ENCODE measurements around the gene CDH23. TPM values are rescaled to one million over a fixed set of nuclear protein-coding genes. Genes with fewer than 3 reads are reported as not detected.

CDH23 gene
- total and polyA plus RNA-seq, 2 of the 8 experiments (the other 6 are each of a cell fraction or from before 2014, with no cell fraction given) = 1.9 to 4.9 TPM

DNA sequence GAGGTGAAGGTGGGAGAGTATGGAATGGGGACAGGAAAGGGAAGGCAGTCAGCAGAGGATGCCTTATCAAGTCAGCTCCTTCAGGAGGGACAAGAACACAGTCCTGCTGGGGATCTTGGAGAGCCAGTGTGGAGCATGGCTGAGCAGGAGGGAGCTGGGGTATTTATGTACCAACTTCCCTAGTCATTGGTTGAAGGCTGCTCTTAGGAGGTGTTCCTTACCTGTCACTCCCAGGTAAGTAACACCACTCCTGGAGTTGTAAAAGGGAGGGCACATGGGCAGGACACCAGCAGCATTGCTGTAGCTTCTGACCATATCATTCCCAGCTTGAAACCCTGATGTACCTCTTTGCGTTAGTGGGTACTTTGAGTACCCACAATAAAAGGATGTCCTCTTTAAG, 47.9 kb upstream of the CDH23 start:
- Histone ChIP-seq H2BK15ac (ENCODE audit: low read length) (0 out of 2 replicates have a peak overlapping the region, but pooled peaks have one; percentile 55), H3K4me2 (ENCODE audit: insufficient read depth in 1 of 2, low read depth in 2 of 2, low read length in 2 of 2) (no peak overlapping the region), H3K4me1 (replicated peaks in 1 of 4; ENCODE audit: control insufficient read depth in 3 of 4, insufficient read depth in 4 of 4, low read length in 3 of 4) (peaks cover 11 to 38% (median 25%) of the 10 kb centered on the region in 4 experiments), H3K9ac (replicated peaks in 1 of 4; ENCODE audit: extremely low read depth in 1 of 4, low read depth in 3 of 4, low read length in 3 of 4) (no peak overlapping the region), H3K27ac (ENCODE audit: low read depth, low read length) (no peak overlapping the region), H3K79me2 (ENCODE audit: control insufficient read depth in 1 of 2, insufficient read depth in 2 of 2, low read length in 2 of 2) (no peaks in the 10 kb centered on the region), H4K5ac (ENCODE audit: insufficient read length, low read depth, low read length) (no peak overlapping the region), H3K9me3 (ENCODE audit: insufficient read depth in 2 of 2, low read depth in 1 of 2, low read length in 1 of 2) (no peaks in the 10 kb centered on the region), H2AK5ac (ENCODE audit: low read depth, low read length) (no peak overlapping the region), H4K8ac (ENCODE audit: extremely low read depth, insufficient read depth, low read length) (no peak overlapping the region), H2BK120ac (replicated peaks; ENCODE audit: low read depth, low read length) (no peak overlapping the region), H3K4me3 (ENCODE audit: extremely low read depth in 1 of 4, insufficient read depth in 2 of 4, low read depth in 3 of 4, low read length in 4 of 4) (no peak overlapping the region), H3K23me2 (ENCODE audit: low read depth, low read length) (no peaks in the 10 kb centered on the region), H3K36me3 (ENCODE audit: control insufficient read depth in 2 of 4, insufficient read depth in 4 of 4, low read length in 3 of 4) (peaks cover 0 to 3% (median 0%) of the 10 kb centered on the region in 4 experiments; a peak in 1 of 8 replicates), H3K23ac (ENCODE audit: insufficient read length) (no peak overlapping the region), H3K4ac (replicated peaks; ENCODE audit: insufficient read length, low read depth, low read length) (no peak overlapping the region), H2AFZ (ENCODE audit: low read length) (no peak overlapping the region), H2BK12ac (ENCODE audit: low read depth, low read length) (no peak overlapping the region), H3K79me1 (ENCODE audit: low read depth, low read length) (no peaks in the 10 kb centered on the region), H2BK20ac (ENCODE audit: low read length) (0 out of 2 replicates have a peak overlapping the region, but pooled peaks have one; percentile 77), H4K20me1 (replicated peaks in 1 of 2; ENCODE audit: control insufficient read depth in 1 of 2, insufficient read depth in 2 of 2, low read length in 2 of 2) (no peaks in the 10 kb centered on the region), H2BK5ac (ENCODE audit: low read depth, low read length) (no peak overlapping the region), H3K27me3 (replicated peaks in 1 of 4; ENCODE audit: control insufficient read depth in 3 of 4, extremely low read depth in 1 of 4, insufficient read depth in 3 of 4, low read length in 3 of 4) (no peaks in the 10 kb centered on the region), H3K56ac (replicated peaks; ENCODE audit: insufficient read length, low read depth, low read length) (no peak overlapping the region), H3K18ac (ENCODE audit: extremely low read depth, low read length) (no peak overlapping the region), H4K91ac (replicated peaks; ENCODE audit: insufficient read length, low read length) (no peak overlapping the region), H3K14ac (ENCODE audit: insufficient read length) (no peak overlapping the region)
- CTCF ChIA-PET (ENCODE audit: partially characterized antibody) = interaction anchor here (0.6 to 7.4 kb wide), 12 partner anchors 10 to 454 kb away, joined by 3 to 52 read pairs (median 4); partner anchors contain the start of genes SLC29A3 and VSIR
- 92% methylated on average over 1 of the region's 1 CpG; no CpG with 5 or more reads in 1 of the 2 experiments for WGBS, 2 experiments (ENCODE audit: extremely low coverage in 1 of 2, insufficient coverage in 1 of 2, insufficient read length in 1 of 2, insufficient replicate concordance in 2 of 2, low coverage in 1 of 2, low lambda C conversion rate in 2 of 2, missing lambda C conversion rate in 1 of 2)
- no peak for DNase-seq (ENCODE audit: low read depth in 1 of 2, low spot score in 2 of 2)
- POLR2A ChIA-PET (ENCODE audit: partially characterized antibody) = interaction anchor here (0.9 to 1.7 kb wide), 3 partner anchors 12 to 28 kb away, joined by 3 to 4 read pairs (median 3); no protein-coding TSS in a partner anchor
- FAIRE-seq = no peak
- TF ChIP-seq, protein P1, sequence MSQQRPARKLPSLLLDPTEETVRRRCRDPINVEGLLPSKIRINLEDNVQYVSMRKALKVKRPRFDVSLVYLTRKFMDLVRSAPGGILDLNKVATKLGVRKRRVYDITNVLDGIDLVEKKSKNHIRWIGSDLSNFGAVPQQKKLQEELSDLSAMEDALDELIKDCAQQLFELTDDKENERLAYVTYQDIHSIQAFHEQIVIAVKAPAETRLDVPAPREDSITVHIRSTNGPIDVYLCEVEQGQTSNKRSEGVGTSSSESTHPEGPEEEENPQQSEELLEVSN (IDR thresholded peaks at IDR 0.05) = no peak
- TF ChIP-seq RFX5 (IDR thresholded peaks at IDR 0.05; ENCODE audit: borderline replicate concordance, low read depth, low read length) (no peak), GTF2F1 (IDR thresholded peaks at IDR 0.05; ENCODE audit: borderline replicate concordance, low read depth, low read length) (no peak), MAFK (IDR thresholded peaks at IDR 0.05; ENCODE audit: low read depth, low read length) (no peak), ZNF274 (IDR thresholded peaks at IDR 0.05; ENCODE audit: borderline replicate concordance, extremely low read depth, low read length) (no peak), TAF1 (IDR thresholded peaks at IDR 0.05; ENCODE audit: low read depth, low read length) (no peak), GABPA (IDR thresholded peaks at IDR 0.05; ENCODE audit: borderline replicate concordance, insufficient read depth, low read length) (no peak), POU5F1 (IDR thresholded peaks at IDR 0.05; ENCODE audit: low read depth, low read length) (no peak), BCL11A (IDR thresholded peaks at IDR 0.05; ENCODE audit: low read depth in 2 of 2, low read length in 2 of 2) (no peak), SP2 (IDR thresholded peaks at IDR 0.05; ENCODE audit: low read length) (no peak), TAF7 (optimal IDR thresholded peaks at IDR 0.05; ENCODE audit: borderline replicate concordance, low read depth, low read length) (no peak)
- TF ChIP-seq, protein P2, sequence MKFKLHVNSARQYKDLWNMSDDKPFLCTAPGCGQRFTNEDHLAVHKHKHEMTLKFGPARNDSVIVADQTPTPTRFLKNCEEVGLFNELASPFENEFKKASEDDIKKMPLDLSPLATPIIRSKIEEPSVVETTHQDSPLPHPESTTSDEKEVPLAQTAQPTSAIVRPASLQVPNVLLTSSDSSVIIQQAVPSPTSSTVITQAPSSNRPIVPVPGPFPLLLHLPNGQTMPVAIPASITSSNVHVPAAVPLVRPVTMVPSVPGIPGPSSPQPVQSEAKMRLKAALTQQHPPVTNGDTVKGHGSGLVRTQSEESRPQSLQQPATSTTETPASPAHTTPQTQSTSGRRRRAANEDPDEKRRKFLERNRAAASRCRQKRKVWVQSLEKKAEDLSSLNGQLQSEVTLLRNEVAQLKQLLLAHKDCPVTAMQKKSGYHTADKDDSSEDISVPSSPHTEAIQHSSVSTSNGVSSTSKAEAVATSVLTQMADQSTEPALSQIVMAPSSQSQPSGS (IDR thresholded peaks at IDR 0.05; ENCODE audit: low read length) = no peak
